Activated CD8-positive, alpha-beta memory T cell treated with anti-CD3 and anti-CD28 coated beads for 4 hours (primary cell): ENCODE measurements around the gene ASPG.

Source experiments
- DNase-seq, 2 donors: peaks; one replicate each; pipeline ENCODE4 v3.0.0-alpha.2; 2020; ENCODE audit warnings: low read depth in 2 of 2

Gene ASPG

DNA sequence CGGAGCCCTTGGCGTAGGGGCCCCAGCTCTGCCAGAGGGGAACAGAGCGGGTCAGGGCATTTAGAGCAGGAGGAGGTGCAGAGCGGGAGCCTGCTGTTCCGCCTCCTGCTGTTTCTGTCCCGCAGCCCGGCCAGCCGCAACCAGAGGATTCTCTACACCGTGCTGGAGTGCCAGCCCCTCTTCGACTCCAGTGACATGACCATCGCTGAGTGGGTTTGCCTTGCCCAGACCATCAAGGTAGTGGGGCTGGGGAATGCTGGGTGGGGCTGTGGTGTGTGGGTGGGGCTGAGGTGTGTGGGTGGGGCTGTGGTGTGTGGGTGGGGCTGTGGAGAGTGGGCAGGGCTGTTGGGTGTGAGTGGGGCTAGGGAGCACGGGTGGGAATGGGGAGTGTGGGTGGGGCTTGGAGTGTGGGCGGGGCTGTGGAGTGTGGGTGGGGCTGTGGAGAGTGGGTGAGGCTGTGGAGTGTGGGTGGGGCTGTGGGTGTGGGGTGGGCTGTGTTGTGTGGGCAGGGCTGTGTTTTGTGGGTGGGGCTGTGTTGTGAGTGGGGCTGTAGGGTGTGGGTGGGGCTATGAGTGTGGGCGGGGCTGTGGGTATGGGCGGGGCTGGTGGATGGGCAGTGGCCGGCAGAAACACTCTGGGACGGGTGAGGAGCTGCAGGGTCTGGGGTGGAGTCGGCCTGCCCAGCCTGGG is 8.0 kb downstream of the ASPG start:
- no peak for DNase-seq

DNA sequence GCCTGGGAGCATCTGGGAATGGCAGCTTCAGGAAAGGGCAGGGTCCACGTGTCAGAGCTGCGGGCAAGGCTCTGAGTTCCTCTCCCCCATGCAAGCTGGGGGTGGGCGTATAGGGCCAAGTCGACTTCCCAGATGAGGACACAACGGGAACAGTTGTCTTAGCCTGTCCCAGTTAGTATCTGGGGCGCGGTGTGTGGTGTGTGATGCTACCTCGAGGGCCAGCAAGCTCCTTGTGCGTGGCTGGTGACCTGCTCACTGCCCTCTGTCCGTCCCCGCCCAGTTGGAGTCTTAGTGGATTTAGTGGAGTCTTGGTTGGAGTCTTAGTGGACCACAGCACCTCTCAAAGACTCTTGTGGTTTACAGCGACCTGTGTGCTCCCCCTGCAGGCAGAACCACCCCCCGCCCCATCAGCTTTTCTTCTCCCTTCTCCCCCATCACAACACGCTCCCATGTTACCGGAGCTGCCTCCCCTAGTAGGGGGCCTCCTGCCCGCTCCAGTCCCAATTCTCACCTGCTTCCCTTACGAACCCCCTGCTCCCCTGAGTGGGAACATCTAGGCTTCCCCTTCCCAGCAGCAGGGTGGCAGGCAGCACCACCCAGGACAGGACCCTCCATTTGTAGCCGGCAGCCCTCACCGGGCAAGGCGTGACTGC is 8.7 kb downstream of the ASPG start:
- DNase-seq: no peak

DNA sequence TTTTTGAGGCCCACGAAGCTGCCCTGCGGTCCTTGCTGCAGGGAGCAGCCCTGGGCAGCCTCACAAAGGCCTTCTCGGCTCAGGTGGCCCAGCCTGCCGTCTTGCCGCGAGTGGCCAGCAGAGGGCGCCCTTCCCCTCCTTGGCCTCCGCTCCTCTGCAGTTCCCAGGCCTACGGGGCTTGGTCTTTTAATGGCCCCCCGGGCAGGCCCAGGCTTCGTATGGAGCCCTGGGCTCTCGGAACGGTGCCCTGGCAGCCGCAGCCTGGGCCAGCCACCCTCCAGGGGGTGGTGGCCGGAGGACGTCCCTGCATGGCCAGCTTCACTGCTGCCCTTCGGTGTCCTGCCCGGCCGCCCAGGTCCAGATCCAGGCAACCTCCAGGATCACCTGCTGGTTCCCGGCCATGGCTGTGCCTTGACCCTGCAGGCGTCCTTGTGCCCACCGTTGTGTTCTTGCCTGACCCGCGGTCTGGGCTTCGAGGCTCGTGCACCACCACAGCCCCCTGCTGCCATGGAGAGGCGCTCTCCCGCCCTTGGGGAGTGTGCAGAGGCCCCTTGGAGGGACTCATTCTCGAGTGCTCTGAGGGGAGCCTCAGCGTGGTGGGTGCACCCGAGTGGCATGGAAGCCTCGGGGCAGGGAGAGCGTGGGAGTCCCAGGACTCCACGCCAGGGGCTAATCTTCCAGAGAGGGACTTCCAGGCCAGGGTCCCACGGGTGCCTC is 9.4 kb downstream of the ASPG start:
- DNase-seq: peak; percentile 27 to 38

DNA sequence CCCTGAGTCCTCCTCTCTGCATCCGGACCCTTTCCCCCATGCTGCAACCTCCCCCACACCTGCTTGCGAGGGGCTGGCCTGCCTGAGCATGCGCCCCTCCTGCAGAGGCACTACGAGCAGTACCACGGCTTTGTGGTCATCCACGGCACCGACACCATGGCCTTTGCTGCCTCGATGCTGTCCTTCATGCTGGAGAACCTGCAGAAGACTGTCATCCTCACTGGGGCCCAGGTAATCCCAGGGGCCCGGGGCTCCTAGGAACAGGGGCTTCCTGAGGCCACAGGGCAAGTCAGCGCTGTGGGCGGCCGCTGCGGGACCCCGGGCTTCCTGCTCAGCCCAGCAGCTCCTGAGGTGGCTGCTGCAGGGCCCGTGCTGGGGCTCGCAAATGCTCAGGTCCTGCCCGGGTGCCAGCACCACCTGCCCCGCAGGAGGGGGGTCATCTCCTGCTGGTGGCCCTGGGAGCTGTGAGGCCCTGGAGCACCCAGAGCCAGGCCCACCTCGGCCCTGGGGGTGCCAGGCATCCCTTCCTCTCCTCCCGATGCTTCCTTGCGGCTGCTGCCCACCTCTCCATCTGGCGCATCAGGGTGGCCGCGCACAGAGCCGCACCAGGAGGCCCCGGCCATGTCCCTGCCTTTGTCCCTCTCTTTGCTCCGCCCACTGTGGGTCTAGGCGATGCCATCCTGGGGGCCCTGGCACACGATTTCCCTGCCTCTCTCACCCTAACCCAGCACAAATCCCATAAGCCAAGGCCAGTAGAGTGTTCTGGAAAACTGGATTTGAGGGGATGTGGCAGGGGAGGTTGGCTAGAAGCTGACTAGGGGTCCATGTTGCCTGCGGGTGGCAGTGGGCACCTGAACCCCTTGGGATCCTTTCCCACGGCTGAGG is 10.2 kb downstream of the ASPG start:
- no peak for DNase-seq

DNA sequence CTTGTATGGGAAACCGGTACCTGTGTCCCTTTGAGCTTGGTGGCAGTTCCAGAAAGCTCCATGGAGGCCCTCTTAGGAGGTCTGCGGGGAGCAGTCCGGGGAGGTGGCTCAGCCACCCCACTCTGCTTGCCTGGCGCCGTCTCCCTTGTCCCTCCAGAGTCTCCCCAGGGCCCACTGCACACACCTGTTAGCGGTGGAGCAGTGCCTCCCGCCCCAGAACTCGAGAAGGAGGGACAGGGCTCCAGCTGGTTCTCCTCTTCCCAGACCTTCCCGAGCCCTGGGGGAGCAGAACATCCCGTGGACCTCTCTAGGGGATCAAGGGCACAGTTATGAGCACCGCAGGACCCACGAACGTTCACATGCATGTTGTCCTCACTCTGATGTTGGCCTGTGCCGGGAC is 10.8 kb downstream of the ASPG start:
- DNase-seq: no peak

DNA sequence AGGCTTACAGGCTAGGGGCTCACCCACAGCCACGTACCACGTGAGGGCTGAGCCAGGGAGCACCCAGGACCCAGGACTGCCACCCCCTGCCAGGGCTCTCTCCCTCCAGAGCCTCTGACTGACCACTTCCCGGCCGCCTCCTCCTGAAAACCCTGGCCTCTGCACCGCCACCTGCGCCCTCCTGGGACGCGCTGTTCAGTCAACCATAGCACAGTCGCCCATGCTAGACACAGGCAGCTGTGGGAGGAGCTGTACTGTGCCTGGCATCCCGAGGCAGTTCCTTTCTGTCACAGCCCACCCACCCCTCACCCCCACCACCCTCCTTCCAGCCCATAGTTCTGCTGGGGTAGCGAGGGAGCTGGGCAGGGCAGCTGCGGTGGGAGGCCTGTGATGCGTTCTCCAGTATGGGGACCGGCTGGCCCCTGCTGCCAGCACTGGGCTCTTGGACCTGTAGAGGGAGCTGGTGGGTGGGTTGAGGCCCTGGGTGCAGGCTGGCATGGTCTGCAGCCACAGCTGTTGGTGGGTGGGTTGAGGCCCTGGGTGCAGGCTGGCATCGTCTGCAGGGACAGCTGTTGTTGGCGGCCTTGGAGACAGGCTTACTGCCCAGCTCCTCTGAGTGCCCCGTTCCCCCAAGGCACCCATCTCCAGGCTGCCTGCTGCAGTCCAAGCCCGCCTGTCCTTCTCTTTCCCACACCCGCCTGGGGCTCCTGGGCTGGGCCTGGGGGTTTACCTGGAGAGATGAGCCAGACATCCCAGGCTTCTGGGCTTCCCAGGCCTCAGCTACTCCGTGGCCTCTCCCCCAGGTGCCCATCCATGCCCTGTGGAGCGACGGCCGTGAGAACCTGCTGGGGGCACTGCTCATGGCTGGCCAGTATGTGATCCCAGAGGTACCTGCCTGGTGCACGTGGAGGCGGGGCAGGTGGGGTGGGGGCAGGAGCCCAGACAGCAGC is 11.5 kb downstream of the ASPG start:
- DNase-seq: no peak

DNA sequence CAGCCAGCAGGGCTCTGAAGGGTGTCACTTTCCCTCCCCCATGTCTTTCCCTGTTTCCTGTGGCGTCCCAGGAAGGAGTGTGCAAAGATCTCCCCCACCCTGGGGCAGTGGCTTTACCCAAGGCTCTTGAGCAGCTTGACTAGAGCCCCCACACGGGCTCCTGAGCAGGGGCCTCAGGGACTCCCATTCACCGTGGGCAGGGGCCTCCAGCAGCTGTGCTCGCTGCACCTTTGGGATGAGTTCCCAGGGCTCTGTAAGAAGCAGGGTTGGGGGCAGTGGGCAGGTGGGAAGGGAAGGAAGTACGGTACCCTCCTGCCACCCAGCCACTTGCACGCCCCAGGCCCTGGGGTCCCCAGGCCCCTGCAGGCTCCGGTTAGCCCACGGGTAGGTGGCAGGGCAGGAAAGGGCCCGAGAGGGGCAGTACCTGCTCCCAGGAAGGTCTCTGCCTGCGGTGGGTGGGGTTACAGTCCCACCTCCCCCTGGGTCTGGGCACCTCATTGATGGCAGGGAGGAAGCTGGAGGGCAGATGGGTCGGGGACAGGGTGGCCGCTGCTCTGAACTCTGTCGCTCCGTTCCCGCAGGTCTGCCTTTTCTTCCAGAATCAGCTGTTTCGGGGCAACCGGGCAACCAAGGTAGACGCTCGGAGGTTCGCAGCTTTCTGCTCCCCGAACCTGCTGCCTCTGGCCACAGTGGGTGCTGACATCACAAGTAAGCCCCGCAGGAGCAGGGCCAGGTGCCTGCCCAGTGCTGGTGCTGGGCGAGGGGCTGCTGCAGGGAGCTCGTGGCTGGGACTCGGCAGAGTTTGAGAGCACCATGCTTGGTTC is 13.0 kb downstream of the ASPG start:
- no peak for DNase-seq

DNA sequence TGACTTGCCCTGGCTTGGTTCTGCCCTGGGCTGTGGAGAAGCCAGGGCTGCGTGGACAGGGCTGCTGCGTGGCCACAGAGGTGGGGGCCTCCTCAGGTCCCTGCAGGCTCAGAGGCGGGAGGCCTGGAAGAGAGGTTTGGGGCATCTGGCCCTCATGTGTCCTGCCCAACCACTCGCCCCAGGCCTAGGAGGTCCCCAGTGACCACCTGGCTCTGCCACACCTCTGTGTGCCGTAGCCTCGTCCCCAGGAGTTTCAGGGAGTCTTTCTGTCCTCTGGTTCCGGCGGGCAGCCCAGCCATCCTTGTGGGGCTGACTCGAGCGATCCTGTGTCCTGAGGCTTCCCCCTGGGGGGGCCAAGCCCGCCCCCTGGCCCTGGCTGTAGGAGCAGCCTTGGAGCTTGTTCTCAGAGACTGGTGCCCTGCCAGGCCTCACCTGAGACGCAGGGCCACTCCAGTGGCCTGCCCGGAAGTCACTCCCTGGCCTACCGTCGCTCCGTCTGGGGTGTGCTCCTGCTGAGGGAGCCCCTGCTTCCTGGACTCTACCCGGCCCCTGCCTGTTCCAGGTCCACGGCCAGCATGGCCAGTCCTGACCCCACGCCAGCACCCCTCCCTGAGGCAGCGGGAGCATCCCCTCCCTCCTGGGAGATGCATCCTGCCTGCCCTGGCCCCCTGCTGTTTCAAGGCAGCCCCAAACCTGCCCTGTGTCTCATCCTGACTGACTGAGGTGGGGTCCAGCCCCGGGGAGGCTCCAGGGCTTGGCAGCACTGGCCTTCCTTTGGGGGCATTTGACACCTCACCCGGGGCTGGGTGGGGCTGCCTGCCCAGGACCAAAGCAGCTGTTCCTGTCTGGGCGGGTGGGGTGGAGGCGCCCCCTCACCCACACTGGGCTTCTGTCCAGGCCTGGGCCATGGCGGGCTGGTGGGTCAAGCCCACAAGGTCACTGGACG is 13.9 kb downstream of the ASPG start:
- no peak for DNase-seq

DNA sequence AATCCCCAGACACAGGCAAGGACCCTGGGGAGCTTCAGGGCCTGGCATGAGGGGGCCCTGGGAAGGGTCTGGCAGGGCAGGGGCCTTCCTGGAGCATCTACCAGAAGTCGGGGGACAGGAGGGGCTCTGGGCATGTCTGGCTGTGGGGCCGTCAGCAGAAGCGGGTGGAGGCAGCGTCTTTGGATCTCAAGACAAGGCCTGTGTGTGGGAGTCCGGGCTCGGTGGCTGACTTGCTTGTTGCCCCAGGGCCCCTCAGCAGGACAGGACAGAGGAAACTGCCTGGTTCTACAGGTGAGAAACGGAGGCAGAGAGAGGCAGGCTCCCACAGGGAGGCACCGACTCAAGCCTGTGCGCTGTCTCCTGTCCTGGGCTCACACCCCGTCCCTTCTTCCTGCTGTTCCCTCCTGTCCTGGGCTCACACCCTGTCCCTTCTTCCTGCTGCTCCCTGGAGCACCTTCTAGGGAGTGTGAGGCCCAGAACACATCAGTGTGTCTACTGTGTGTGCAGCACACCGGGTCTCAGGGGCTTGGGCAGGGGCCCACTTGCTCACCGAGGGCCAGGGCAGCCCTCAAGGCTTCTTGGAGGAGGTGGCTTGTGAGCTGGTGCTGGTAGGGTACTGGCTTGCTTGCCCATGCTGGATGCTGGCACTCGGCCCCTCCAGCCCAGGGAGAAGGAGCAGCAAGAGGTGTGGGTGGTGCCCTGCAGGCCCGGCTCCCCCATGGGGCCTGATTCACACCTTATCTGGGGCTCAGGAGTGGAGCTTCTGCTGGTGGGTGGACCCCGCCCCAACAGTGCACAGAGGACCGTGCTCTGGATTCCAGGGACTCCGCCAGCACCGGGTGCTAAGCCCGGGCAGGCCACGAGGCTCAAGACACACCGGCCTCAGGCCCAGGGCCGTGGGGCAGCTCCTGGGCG is 14.9 kb downstream of the ASPG start:
- DNase-seq: no peak

DNA sequence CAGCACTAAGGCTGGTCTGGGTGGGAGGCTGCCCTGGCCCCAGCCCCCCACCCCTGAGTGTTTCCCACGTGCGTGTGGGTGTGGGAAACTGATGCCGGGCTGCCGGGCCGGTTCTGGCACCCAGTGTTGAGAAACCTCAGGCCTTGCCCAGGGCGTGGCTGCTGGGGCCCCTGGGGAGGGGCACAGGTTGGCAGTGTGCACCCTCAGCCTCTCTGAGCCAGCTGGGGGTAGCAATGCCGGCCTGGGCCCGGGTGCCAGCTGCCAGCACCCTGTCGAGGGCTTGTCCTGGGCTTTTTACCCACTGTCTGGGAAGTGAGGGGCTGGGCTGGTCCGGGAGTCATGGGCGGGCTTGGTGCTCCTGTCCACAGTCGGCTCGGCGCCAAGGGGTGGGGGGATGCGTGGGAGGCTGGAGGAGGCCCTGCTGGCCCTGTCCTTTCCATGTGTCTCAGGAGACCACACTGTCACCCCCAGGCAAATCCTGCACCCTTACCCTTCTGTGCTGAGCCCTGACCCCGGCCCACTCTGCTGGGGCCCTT is 15.7 kb downstream of the ASPG start:
- DNase-seq: no peak

DNA sequence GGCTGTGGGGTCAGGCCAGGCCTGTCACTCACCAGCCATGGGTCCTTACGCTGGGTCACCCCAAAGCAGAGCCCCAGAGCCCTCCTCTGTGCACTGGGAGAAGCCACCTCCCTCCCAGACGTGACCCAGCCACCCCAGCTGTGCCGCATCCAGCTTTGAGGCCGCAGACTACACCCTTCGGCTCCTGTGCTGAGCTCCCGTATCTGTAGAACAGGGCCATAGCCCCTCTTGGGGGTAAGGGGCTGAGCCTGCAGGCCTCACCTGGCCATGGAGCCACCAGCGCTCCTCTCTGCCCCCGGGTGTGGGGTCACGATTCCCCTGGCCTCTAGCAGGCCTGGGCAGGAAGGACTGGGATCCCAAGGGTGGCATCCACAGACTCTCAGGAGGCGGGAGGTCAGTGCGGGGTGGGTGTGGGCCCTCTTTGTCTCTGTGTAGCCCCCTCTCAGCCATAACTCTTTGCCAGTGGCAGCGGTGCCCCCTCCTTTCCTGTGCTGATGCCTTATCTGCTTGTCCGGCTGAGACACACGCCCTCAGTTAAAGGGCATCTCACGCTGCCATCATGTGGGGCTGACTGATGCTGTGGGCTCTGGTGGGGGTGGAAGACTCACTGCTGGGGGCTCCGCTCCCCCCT is 16.3 kb downstream of the ASPG start:
- DNase-seq: no peak

DNA sequence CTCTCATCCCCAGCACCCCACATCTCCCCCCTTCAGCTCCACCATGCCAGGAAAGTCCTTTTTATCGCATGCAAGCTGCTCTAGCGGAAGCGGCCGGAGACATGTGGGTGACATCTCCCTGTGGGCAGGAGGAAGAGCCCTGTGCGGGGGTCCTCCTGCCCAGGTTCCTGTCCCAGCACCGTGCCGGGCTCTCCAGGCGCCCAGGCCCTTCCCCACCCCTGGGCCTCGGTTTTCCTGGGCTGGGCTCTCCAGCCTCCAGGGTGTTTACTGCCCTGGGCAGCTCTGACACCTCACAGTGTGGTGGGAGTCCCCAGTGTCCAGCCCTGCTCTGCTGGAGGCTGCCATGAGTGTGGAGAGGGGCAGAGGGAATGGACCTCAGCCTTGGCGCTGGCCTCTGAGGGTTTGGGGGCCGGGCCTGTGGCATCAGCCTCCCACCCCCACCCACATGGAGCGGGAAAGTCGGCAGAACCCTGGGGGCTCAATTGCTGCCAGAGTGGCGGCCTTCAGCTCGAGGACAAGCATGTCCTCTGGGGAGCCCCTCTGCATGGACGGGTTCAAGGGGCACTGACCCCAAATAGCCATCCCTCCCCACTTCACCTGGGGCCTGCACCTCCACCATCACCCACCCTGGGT is 16.9 kb downstream of the ASPG start:
- DNase-seq: no peak

DNA sequence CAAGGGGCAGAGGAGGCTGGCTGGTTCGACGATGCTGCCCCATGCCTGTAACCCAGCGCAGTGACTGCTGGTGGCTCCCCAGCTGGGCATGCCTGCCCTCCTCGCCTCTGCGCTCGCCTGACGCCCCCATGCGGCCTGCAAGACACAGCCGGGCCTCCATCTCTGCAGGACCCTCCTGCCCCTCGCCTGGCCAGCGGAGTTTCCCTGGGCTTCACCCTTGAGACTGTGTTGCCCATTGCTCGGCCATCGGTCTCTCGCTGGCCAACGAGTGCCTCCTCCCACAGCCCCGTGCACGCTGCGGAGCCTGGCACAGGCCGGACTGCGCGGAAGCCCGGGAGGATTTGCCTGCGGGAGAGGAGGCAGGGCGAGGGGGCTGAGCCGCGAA is 17.6 kb downstream of the ASPG start:
- no peak for DNase-seq

DNA sequence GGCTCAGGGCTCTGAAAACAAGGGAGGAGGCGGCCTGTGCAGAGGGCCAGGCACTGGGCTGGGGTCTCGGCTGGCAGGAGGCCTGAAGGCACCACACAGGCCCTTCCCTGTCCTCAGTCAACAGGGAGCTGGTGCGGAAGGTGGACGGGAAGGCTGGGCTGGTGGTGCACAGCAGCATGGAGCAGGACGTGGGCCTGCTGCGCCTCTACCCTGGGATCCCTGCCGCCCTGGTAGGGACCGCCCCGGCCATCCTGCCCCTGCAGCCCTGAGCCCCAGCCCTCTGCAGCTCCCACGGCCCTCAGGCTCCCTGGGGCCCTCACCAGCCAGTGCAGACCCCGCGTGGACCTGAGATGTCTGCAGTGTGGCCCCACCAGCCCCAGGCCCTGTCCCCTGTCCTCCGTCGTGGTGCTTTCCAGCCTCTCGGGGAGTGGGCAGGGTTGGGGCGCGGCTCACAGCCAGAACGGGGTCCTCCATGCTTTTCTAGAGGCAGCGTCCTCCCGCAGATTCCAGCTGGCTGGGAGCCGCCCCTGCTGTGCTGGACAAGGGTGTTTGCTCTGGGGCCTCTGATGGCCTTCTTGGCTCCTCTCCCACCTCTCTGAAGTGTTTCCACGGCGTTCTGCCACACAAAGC is 18.1 kb downstream of the ASPG start:
- no peak for DNase-seq

DNA sequence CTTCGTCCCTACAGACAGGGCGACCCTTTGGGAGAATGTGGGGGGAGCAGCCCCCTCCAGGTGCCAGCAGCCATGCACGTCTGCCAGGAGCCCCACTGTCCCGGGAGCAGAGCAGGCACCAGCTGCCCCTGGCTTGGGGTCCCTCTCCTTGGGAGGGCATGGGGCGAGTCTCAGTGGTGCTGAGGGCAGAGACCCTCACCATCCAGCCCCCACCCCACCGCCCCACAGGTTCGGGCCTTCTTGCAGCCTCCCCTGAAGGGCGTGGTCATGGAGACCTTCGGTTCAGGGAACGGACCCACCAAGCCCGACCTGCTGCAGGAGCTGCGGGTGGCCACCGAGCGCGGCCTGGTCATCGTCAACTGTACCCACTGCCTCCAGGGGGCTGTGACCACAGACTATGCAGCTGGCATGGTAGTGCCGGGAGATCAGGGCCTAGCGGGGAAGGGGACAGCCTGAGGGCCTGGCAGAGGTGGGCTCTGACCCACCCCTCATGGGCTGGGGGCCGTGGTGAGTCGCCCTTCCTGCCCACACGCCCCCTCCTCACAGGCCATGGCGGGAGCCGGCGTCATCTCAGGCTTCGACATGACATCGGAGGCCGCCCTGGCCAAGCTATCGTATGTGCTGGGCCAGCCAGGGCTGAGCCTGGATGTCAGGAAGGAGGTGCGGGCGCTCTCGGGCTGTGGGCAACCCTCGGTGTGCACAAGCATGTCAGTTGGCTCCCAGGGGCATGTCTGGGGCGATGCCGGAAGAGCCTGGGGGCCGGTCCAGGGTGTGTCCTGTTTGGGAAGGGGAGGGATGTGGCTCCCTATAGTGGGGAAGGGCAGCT is 18.8 kb downstream of the ASPG start:
- DNase-seq: no peak
